Gastrocnemius medialis (tissue), 4 donors: ENCODE data around the gene TMPRSS9.

Source experiments
- POLR2A ChIP-seq, 2 donors: fragments of 450-650 bp; IDR thresholded peaks; one replicate each; pipeline ENCODE4 v1.6.1; 2017; ENCODE audit warnings: antibody characterized with exemption in 2 of 2, mild to moderate bottlenecking in 2 of 2, moderate library complexity in 2 of 2
- TF ChIP-seq, protein P1 (sequence below), 5 experiments: fragments of 450-650 bp in 3 of 5; fragments of 200-600 bp in 2 of 5; sonication (generic) in 2 of 5; IDR thresholded peaks in 4 of 5; conservative IDR thresholded peaks in 1 of 5; 1 replicate in 4 of 5; 2 replicates in 1 of 5; pipeline ENCODE4 v1.5.1; 2016 to 2019; ENCODE audit warnings: antibody characterized with exemption in 5 of 5, mild to moderate bottlenecking in 3 of 5, moderate library complexity in 3 of 5

DNA sequence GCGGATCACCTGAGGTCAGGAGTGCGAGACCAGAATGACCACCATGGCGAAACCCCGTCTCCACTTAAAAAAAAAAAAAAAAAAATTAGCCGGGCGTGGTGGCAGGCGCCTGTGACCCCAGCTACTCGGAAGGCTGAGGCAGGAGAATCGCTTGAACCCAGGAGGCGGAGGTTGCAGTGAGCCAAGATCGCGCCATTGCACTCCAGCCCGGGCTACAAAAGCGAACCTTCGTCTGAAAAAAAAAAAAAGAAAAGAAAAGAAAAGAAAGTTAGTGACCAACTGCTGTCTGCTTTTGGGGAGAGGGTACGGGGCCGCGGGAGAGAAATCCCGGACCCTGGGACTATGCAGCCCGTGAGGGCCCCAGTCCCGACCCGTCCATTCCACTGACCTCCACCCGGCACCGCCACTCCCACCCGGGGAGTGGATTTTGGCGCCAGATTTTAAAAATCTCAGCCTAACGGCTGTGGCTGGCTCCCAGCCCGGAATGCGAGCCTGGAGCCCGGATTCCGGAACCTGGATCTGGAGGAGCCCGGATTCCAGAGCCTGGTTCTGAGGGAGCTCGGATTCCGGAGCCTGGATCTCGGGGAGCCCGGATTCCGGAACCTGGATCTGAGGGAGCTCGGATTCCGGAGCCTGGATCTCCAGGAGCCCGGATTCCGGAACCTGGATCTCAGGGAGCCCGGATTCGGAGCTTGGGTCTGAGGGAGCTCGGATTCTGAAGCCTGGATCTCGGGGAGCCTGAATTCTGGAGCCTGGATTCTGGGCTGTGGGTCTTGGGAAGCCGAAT is 102.8 kb downstream of the TMPRSS9 start:
- no peak for TF ChIP-seq POLR2A (IDR thresholded peaks at IDR 0.05)
- TF ChIP-seq, protein P1, sequence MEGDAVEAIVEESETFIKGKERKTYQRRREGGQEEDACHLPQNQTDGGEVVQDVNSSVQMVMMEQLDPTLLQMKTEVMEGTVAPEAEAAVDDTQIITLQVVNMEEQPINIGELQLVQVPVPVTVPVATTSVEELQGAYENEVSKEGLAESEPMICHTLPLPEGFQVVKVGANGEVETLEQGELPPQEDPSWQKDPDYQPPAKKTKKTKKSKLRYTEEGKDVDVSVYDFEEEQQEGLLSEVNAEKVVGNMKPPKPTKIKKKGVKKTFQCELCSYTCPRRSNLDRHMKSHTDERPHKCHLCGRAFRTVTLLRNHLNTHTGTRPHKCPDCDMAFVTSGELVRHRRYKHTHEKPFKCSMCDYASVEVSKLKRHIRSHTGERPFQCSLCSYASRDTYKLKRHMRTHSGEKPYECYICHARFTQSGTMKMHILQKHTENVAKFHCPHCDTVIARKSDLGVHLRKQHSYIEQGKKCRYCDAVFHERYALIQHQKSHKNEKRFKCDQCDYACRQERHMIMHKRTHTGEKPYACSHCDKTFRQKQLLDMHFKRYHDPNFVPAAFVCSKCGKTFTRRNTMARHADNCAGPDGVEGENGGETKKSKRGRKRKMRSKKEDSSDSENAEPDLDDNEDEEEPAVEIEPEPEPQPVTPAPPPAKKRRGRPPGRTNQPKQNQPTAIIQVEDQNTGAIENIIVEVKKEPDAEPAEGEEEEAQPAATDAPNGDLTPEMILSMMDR (IDR thresholded peaks at IDR 0.05 in 4 of 5, conservative IDR thresholded peaks at IDR 0.05 in 1 of 5), result no peak
